ENCODE data around the gene UBQLNL. TPM values are rescaled to one million over a fixed set of nuclear protein-coding genes. Genes with fewer than 3 reads are reported as not detected.

The UBQLNL gene
- total RNA-seq, 1 experiment from 2014 or later: not detected

GRCh38 chr11:5550440-5551095, 34.1 kb upstream of the UBQLNL start:
- Histone ChIP-seq H4K8ac (replicated peaks; ENCODE audit: insufficient read length, low read depth, low read length) (no peak overlapping the region), H2AFZ (ENCODE audit: low read length) (no peak overlapping the region), H2AK5ac (ENCODE audit: insufficient read length, low read length) (no peak overlapping the region), H2BK120ac (ENCODE audit: low read depth, low read length, poor library complexity, severe bottlenecking) (no peak overlapping the region), H2BK12ac (ENCODE audit: insufficient read length, low read depth, low read length) (no peak overlapping the region), H4K20me1 (ENCODE audit: control insufficient read depth, insufficient read depth, insufficient read length) (no peaks in the 10 kb centered on the region), H3K4me2 (ENCODE audit: insufficient read depth, insufficient read length, low read length) (no peak overlapping the region), H3K9me3 (ENCODE audit: control insufficient read depth, low read depth, low read length) (no peaks in the 10 kb centered on the region), H3T11ph (ENCODE audit: low read length) (no peak overlapping the region), H3K4me1 (ENCODE audit: insufficient read depth, low read length) (no peaks in the 10 kb centered on the region), H3K9ac (ENCODE audit: extremely low read depth, insufficient read length, low read length) (no peak overlapping the region), H3K23ac (ENCODE audit: insufficient read length, low read depth, low read length) (no peak overlapping the region), H3K27ac (ENCODE audit: insufficient read length, low read depth, low read length) (no peak overlapping the region), H3K56ac (ENCODE audit: insufficient read length, low read depth, low read length) (no peak overlapping the region), H4K5ac (ENCODE audit: insufficient read length, low read depth, low read length) (no peak overlapping the region), H3K18ac (ENCODE audit: insufficient read length, low read depth, low read length) (no peak overlapping the region), H3K79me2 (ENCODE audit: insufficient read depth, low read length) (no peaks in the 10 kb centered on the region), H3K27me3 (ENCODE audit: insufficient read depth, low read length) (no peaks in the 10 kb centered on the region), H3K4ac (ENCODE audit: low read depth, low read length) (no peak overlapping the region), H2BK20ac (ENCODE audit: low read depth, low read length, poor library complexity, severe bottlenecking) (no peak overlapping the region), H2BK5ac (ENCODE audit: insufficient read length, low read length) (no peak overlapping the region), H2BK15ac (ENCODE audit: low read depth, low read length) (no peak overlapping the region), H3K14ac (ENCODE audit: insufficient read depth, low read length) (no peak overlapping the region), H3K23me2 (ENCODE audit: insufficient read length, low read depth, low read length, poor library complexity, severe bottlenecking) (no peaks in the 10 kb centered on the region), H3K79me1 (ENCODE audit: insufficient read depth, low read depth, low read length, poor library complexity, severe bottlenecking) (no peaks in the 10 kb centered on the region), H4K91ac (ENCODE audit: insufficient read length, low read depth, low read length) (no peak overlapping the region)
- no peaks in the 10 kb centered on the region for H3K9me3 Mint-ChIP-seq
- no peak overlapping the region for H3K4me3 Mint-ChIP-seq
- DNase-seq: no peak
- no peaks in the 10 kb centered on the region for H3K36me3 Mint-ChIP-seq (ENCODE audit: insufficient read depth in 1 of 3, low read depth in 3 of 3)
- H3K27ac Mint-ChIP-seq: no peak overlapping the region
- no peaks in the 10 kb centered on the region for H3K4me1 Mint-ChIP-seq
- peaks cover 3% of the 10 kb centered on the region for H3K27me3 Mint-ChIP-seq (ENCODE audit: low read depth)
- TF ChIP-seq CTCF (conservative IDR thresholded peaks at IDR 0.05): no peak
- WGBS (ENCODE audit: extremely low coverage, insufficient read length, low lambda C conversion rate): no CpG with 5 or more reads among the region's 5 CpGs
